GM18867 (cell line): ENCODE measurements around the gene AMOTL1.

Source experiments
- ATAC-seq: cut with Tn5 transposase; IDR thresholded peaks from one replicate; pipeline ENCODE4 v1.9.1; 2021; ENCODE audit warnings: mild to moderate bottlenecking, moderate library complexity; ENCODE audit not compliant: unreplicated experiment

AMOTL1 gene

GRCh38 chr11:94923004-94923334 lies 154.8 kb downstream of the AMOTL1 start:
- no peak for ATAC-seq

GRCh38 chr11:94924171-94924572 lies 156.0 kb downstream of the AMOTL1 start:
- ATAC-seq: no peak

- no peak for ATAC-seq
Measured at GRCh38 chr11:94924612-94925011, 156.5 kb downstream of the AMOTL1 start.

DNA sequence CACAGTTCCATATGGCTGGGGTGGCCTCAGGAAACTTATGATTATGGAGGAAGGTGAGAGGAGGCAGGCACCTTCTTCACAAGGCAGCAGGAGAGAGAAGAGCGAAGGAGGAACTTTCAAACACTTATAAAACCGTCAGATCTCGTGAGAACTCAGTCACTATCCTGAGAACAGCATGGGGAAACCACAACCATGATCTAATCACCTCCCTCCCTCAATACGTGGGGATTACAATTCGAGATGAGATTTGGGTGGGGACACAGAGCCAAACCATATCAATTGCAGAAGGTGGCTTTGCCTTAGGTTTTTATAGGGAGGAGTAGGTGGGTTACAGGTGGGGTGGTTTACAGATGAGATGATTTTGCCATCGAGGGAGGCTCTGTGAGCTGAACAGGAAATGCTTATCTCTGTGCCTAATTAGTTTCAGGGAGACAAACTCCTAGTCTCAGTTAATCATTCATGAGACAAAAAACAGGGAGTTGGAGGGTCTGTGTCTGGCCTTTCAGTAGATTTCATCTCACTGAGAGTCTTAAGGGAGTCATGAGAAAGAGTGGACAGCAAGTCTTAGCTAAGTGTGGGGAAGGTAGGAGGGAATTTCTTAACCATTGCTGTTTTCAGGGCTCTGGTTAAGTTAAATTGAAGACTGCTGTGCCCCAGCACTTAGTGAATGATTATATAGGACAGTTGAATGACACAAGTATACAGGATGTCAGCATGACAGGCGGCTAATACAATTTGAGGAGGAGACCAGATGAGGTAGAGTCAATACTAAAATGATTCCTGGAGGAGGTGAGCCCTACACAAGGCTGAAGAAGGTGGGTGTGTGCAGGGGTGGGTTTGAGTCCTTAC lies 157.5 kb downstream of the AMOTL1 start:
- no peak for ATAC-seq

- no peak for ATAC-seq
Measured at GRCh38 chr11:94926271-94926625, 158.1 kb downstream of the AMOTL1 start.
